SJCRH30 (cell line): ENCODE data around the gene HOXB6. TPM values are rescaled to one million over a fixed set of nuclear protein-coding genes. Genes with fewer than 3 reads are reported as not detected.

ENCODE experiments used
- DNase-seq, 2 experiments: peaks; one replicate each; pipeline ENCODE4 v3.0.0-alpha.2; 2015 to 2020
- H3K27ac ChIP-seq: fragments of 250-450 bp; sonication (Bioruptor Pico); 2 replicates; pipeline ENCODE4 v1.5.1; 2020; ENCODE audit warnings: mild to moderate bottlenecking, moderate library complexity
- H3K27me3 ChIP-seq: fragments of 250-450 bp; sonication (Bioruptor Pico); 2 replicates; pipeline ENCODE4 v1.5.1; 2020; ENCODE audit warnings: mild to moderate bottlenecking, moderate library complexity
- H3K36me3 ChIP-seq: fragments of 250-450 bp; sonication (Bioruptor Pico); 2 replicates; pipeline ENCODE4 v1.5.1; 2020; ENCODE audit warnings: mild to moderate bottlenecking, moderate library complexity
- H3K4me1 ChIP-seq: fragments of 250-450 bp; sonication (Bioruptor Pico); 2 replicates; pipeline ENCODE4 v1.5.1; 2020; ENCODE audit warnings: mild to moderate bottlenecking, moderate library complexity
- H3K4me3 ChIP-seq: fragments of 250-450 bp; sonication (Bioruptor Pico); 2 replicates; pipeline ENCODE4 v1.5.1; 2020; ENCODE audit warnings: mild to moderate bottlenecking, moderate library complexity
- H3K9me3 ChIP-seq: fragments of 250-450 bp; sonication (Bioruptor Pico); replicated peaks from 2 replicates; pipeline ENCODE4 v1.5.1; 2020; ENCODE audit warnings: mild to moderate bottlenecking, moderate library complexity
- total RNA-seq: library from RNA; depleted of rRNA; stranded (reverse); fragments of >200 nt; shearing (Covaris generic); gene quantifications from 2 replicates; pipeline ENCODE4 v1.2.3, GENCODE V29; 2014

Gene HOXB6
- total RNA-seq, 1 experiment from 2014 or later = 7.5 TPM

- H3K4me1 ChIP-seq = peaks cover 8% of the 10 kb centered on the region; the same call in 1 of the 2 replicates
- no peaks in the 10 kb centered on the region for H3K9me3 ChIP-seq
- no peak overlapping the region for H3K27ac ChIP-seq
- no peak for DNase-seq
- H3K36me3 ChIP-seq = no peaks in the 10 kb centered on the region
- peaks cover 30% of the 10 kb centered on the region for H3K27me3 ChIP-seq
- no peak overlapping the region for H3K4me3 ChIP-seq
Observed at GRCh38 chr17:48639982-48640857, 35.4 kb upstream of the HOXB6 start.

- DNase-seq = no peak
- H3K27me3 ChIP-seq = peaks cover 30% of the 10 kb centered on the region
Observed at GRCh38 chr17:48639136-48639535, 34.4 kb upstream of the HOXB6 start.

GRCh38 chr17:48637323-48638260 lies 32.8 kb upstream of the HOXB6 start:
- no peak for DNase-seq

More at GRCh38 chr17:48639136-48639535, 34.4 kb upstream of the HOXB6 start:
- no peaks in the 10 kb centered on the region for H3K9me3 ChIP-seq
- H3K27ac ChIP-seq = no peak overlapping the region
- H3K4me1 ChIP-seq = peaks cover 8% of the 10 kb centered on the region; the same call in 1 of the 2 replicates
- no peak overlapping the region for H3K4me3 ChIP-seq
- H3K36me3 ChIP-seq = no peaks in the 10 kb centered on the region

GRCh38 chr17:48636177-48637018 lies 31.6 kb upstream of the HOXB6 start:
- Histone ChIP-seq H3K4me3 (peak overlapping the region; percentile 40), H3K27me3 (peaks cover 26% of the 10 kb centered on the region), H3K9me3 (no peaks in the 10 kb centered on the region), H3K4me1 (peaks cover 8% of the 10 kb centered on the region; the same call in 1 of the 2 replicates), H3K36me3 (no peaks in the 10 kb centered on the region), H3K27ac (no peak overlapping the region)
- DNase-seq = peak; percentile 95 to 97

More at GRCh38 chr17:48637323-48638260, 32.8 kb upstream of the HOXB6 start:
- Histone ChIP-seq H3K4me1 (peaks cover 8% of the 10 kb centered on the region; the same call in 1 of the 2 replicates), H3K36me3 (no peaks in the 10 kb centered on the region), H3K27me3 (peaks cover 26% of the 10 kb centered on the region), H3K4me3 (no peak overlapping the region), H3K9me3 (no peaks in the 10 kb centered on the region), H3K27ac (no peak overlapping the region)

- Histone ChIP-seq H3K4me3 (no peak overlapping the region), H3K4me1 (peaks cover 8% of the 10 kb centered on the region; the same call in 1 of the 2 replicates), H3K9me3 (no peaks in the 10 kb centered on the region), H3K36me3 (no peaks in the 10 kb centered on the region), H3K27me3 (peaks cover 31% of the 10 kb centered on the region), H3K27ac (no peak overlapping the region)
- no peak for DNase-seq
Observed at GRCh38 chr17:48634493-48635208, 29.9 kb upstream of the HOXB6 start.

- peaks cover 8% of the 10 kb centered on the region; the same call in 1 of the 2 replicates for H3K4me1 ChIP-seq
- no peak overlapping the region for H3K27ac ChIP-seq
- no peak for DNase-seq
- H3K27me3 ChIP-seq = peaks cover 21% of the 10 kb centered on the region; the same call in 1 of the 2 replicates
- no peaks in the 10 kb centered on the region for H3K36me3 ChIP-seq
- H3K9me3 ChIP-seq = no peaks in the 10 kb centered on the region
- H3K4me3 ChIP-seq = no peak overlapping the region
Observed at GRCh38 chr17:48633266-48633677, 28.5 kb upstream of the HOXB6 start.

GRCh38 chr17:48632579-48633265 lies 27.9 kb upstream of the HOXB6 start:
- Histone ChIP-seq H3K27me3 (peaks cover 19% of the 10 kb centered on the region; the same call in 1 of the 2 replicates), H3K4me1 (peaks cover 8% of the 10 kb centered on the region), H3K4me3 (no peak overlapping the region), H3K27ac (no peak overlapping the region), H3K36me3 (no peaks in the 10 kb centered on the region), H3K9me3 (no peaks in the 10 kb centered on the region)
- no peak for DNase-seq

- no peak overlapping the region for H3K27ac ChIP-seq
- H3K27me3 ChIP-seq = peaks cover 13% of the 10 kb centered on the region; the same call in 1 of the 2 replicates
- H3K4me3 ChIP-seq = no peak overlapping the region
- H3K36me3 ChIP-seq = no peaks in the 10 kb centered on the region
- no peaks in the 10 kb centered on the region for H3K9me3 ChIP-seq
- no peak for DNase-seq
- H3K4me1 ChIP-seq = peaks cover 7% of the 10 kb centered on the region
Observed at GRCh38 chr17:48631693-48632578, 27.1 kb upstream of the HOXB6 start.

GRCh38 chr17:48630925-48631692 lies 26.3 kb upstream of the HOXB6 start:
- H3K27me3 ChIP-seq = peaks cover 10% of the 10 kb centered on the region; the same call in 1 of the 2 replicates
- no peaks in the 10 kb centered on the region for H3K9me3 ChIP-seq

GRCh38 chr17:48630009-48630924 lies 25.5 kb upstream of the HOXB6 start:
- H3K4me3 ChIP-seq = no peak overlapping the region
- DNase-seq = no peak
- no peaks in the 10 kb centered on the region; the same call in none of the 2 replicates for H3K4me1 ChIP-seq
- no peaks in the 10 kb centered on the region for H3K9me3 ChIP-seq
- peaks cover 5% of the 10 kb centered on the region; the same call in 1 of the 2 replicates for H3K27me3 ChIP-seq
- no peak overlapping the region for H3K27ac ChIP-seq
- no peaks in the 10 kb centered on the region for H3K36me3 ChIP-seq

More at GRCh38 chr17:48630925-48631692, 26.3 kb upstream of the HOXB6 start:
- no peak overlapping the region for H3K4me3 ChIP-seq
- DNase-seq = no peak
- H3K36me3 ChIP-seq = no peaks in the 10 kb centered on the region
- H3K4me1 ChIP-seq = peaks cover 3% of the 10 kb centered on the region
- H3K27ac ChIP-seq = no peak overlapping the region

- Histone ChIP-seq H3K4me3 (no peak overlapping the region), H3K4me1 (no peaks in the 10 kb centered on the region; the same call in 1 of the 2 replicates), H3K9me3 (no peaks in the 10 kb centered on the region), H3K36me3 (no peaks in the 10 kb centered on the region), H3K27me3 (peaks cover 11% of the 10 kb centered on the region), H3K27ac (no peak overlapping the region)
- DNase-seq = no peak
Observed at GRCh38 chr17:48629411-48629759, 24.6 kb upstream of the HOXB6 start.
